Stimulated activated memory B cell treated with anti-CD40 and anti-IgM and Interleukin-4, amounts not matched to agents 10 μg/mL and 1 μg/mL and 100 μg/mL, for 72 hours (primary cell): ENCODE results near the gene MRPL47.

Experiments
- ATAC-seq: fragments of 150-1000 bp; cut with Tn5 transposase; 2 replicates; pipeline ENCODE4 v1.10.0; 2021
- H3K27ac Mint-ChIP-seq: one replicate; pipeline ENCODE4 v1.8.0; 2022; ENCODE audit warnings: mild to moderate bottlenecking, mixed read lengths
- H3K27me3 Mint-ChIP-seq: one replicate; pipeline ENCODE4 v1.8.0; 2022; ENCODE audit warnings: mixed read lengths
- H3K36me3 Mint-ChIP-seq: one replicate; pipeline ENCODE4 v1.8.0; 2022; ENCODE audit warnings: mixed read lengths
- H3K4me1 Mint-ChIP-seq: one replicate; pipeline ENCODE4 v1.8.0; 2022; ENCODE audit warnings: mixed read lengths
- H3K4me3 Mint-ChIP-seq: one replicate; pipeline ENCODE4 v1.8.0; 2022; ENCODE audit warnings: mild to moderate bottlenecking, moderate library complexity, mixed read lengths
- H3K9me3 Mint-ChIP-seq: one replicate; pipeline ENCODE4 v1.8.0; 2022; ENCODE audit warnings: mixed read lengths

The MRPL47 gene

DNA sequence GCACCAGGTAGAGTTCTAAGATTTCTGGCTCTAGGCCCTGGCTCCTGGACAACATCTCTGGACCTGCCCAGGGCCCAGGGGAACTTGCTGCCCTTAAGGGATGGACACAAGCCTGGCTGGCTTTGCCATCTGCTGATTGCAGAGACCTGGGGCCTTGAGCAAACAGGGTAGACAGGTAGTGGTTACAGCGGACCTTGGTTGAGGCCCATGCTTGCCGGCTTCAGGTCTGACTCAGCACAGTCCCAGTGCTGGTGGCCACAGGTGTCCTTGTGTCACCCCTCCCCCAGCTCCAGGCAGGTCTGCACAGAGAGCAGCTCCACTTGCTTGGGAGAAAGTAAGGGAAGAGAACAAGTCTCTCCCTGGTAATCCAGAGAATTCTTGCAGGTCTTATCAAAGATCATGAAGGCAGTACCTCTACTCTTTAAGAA is 57.6 kb downstream of the MRPL47 start:
- H3K27me3 Mint-ChIP-seq: peaks cover 4% of the 10 kb centered on the region
- no peaks in the 10 kb centered on the region for H3K9me3 Mint-ChIP-seq
- H3K4me3 Mint-ChIP-seq: no peak overlapping the region
- no peaks in the 10 kb centered on the region for H3K4me1 Mint-ChIP-seq
- no peak for ATAC-seq
- H3K27ac Mint-ChIP-seq: no peak overlapping the region
- H3K36me3 Mint-ChIP-seq: no peaks in the 10 kb centered on the region

DNA sequence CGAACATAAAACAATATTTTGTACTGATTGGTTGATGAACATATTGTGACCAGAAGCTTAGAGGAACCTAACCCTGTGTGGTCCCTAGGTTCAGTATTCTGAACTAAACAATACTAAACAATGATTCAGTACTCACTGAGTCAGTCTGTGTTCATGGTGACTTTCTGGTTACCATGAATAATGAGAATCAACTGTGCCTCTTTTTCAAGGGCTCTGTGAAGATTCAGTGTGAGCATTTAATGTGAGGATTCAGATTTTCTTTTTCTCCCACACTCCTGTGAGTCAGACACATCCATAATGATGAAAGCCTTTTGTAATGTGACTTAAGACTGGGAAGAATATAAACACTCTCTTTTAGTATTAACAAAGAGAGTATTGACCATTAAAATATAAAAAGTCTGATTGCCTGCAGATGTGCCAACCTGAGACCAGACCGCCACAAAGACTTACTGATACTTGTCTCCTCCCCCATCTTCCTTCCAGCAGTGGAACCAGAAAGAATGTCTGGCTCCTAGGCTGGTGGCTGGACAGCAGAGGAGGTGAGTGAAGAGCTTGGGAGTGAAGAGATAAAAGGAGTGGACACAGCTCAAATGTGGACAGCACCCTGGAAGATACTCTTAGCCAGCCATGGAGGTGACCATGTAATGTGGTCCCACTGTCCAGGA is 59.3 kb downstream of the MRPL47 start:
- H3K9me3 Mint-ChIP-seq: no peaks in the 10 kb centered on the region
- no peaks in the 10 kb centered on the region for H3K4me1 Mint-ChIP-seq
- H3K4me3 Mint-ChIP-seq: no peak overlapping the region
- no peaks in the 10 kb centered on the region for H3K36me3 Mint-ChIP-seq
- H3K27ac Mint-ChIP-seq: no peak overlapping the region
- H3K27me3 Mint-ChIP-seq: peaks cover 6% of the 10 kb centered on the region
- ATAC-seq: no peak

DNA sequence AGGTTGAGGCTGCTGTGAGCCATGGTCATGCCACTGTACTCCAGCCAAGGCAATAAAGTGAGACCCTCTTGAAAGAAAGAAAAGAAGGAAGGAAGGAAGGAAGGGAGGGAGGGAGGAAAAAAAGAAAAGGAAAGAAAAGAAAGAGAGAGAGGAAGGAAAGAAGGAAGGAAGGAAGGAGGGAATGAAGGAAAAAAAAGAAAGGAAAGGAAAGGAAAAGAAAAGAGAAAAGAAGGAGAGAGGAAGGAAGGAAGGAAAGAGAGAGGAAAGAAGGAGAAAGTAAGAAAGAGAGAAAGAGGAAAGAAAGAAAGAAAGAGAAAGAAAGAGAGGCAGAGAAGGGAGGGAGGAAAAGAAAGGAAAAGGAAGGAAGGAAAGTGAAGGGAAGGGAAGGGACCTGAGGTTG is 62.1 kb downstream of the MRPL47 start:
- H3K9me3 Mint-ChIP-seq: no peaks in the 10 kb centered on the region
- no peak overlapping the region for H3K4me3 Mint-ChIP-seq
- no peak overlapping the region for H3K27ac Mint-ChIP-seq
- ATAC-seq: no peak
- H3K36me3 Mint-ChIP-seq: no peaks in the 10 kb centered on the region
- peaks cover 6% of the 10 kb centered on the region for H3K27me3 Mint-ChIP-seq
- no peaks in the 10 kb centered on the region for H3K4me1 Mint-ChIP-seq

DNA sequence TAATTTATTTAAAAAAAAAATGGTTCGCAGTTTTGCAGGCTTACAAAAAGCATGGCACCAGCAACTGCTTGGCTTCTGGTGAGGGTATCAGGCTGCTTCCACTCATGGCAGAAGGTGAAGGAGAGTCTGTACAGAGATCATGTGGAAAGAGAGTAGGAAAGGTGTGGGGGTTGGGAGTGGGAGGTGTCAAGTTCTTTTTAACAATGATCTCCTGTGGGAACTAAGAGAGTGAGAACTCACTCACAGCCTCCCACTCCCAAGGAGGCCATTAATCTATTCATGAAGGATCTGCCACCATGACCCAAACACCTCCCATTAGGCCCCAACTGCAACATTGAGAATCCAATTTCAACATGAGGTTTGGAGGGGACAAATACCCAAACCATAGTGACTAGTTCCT is 62.8 kb downstream of the MRPL47 start:
- Mint-ChIP-seq H3K4me3 (no peak overlapping the region), H3K27me3 (peaks cover 6% of the 10 kb centered on the region), H3K27ac (no peak overlapping the region), H3K36me3 (no peaks in the 10 kb centered on the region), H3K4me1 (no peaks in the 10 kb centered on the region), H3K9me3 (no peaks in the 10 kb centered on the region)
- no peak for ATAC-seq

DNA sequence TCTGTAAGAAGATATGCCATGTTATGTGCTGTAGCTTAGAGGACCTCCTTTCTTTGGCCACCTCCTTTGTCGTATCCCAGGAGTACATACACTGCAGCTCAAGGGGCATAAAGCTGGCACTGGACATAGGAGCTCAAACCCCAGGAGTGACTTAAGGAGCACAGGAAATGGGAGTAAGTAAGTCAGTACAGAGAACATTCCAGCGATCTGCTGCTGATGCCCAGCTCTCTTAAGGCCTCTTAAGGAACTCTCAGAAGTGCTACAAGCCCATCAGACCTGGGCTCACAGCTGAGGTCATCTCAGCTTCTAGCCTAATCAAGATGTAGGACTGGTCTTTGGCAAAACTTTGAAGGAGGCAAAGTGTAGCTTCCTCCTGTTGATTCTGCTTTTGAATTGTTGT is 63.3 kb downstream of the MRPL47 start:
- peaks cover 6% of the 10 kb centered on the region for H3K27me3 Mint-ChIP-seq
- H3K27ac Mint-ChIP-seq: no peak overlapping the region
- H3K4me1 Mint-ChIP-seq: no peaks in the 10 kb centered on the region
- no peak for ATAC-seq
- H3K9me3 Mint-ChIP-seq: no peaks in the 10 kb centered on the region
- no peak overlapping the region for H3K4me3 Mint-ChIP-seq
- no peaks in the 10 kb centered on the region for H3K36me3 Mint-ChIP-seq
